IPS DF 6.9 (cell line): ENCODE results near the gene ICAM1.

Experiments
- DNase-seq: peaks from one replicate; pipeline ENCODE4 v3.0.0-alpha.2; 2013; ENCODE audit warnings: low read depth, low spot score
- H3K27ac ChIP-seq: one replicate; pipeline ENCODE4 v1.5.1; 2013; ENCODE audit warnings: low read length, control low read depth
- H3K27me3 ChIP-seq: 2 replicates; pipeline ENCODE4 v1.6.1; 2013; ENCODE audit warnings: mild to moderate bottlenecking, low read length; ENCODE audit not compliant: control insufficient read depth, insufficient read depth
- H3K36me3 ChIP-seq: 2 replicates; pipeline ENCODE4 v1.6.1; 2013; ENCODE audit warnings: low read length; ENCODE audit not compliant: control insufficient read depth, insufficient read depth
- H3K4me1 ChIP-seq: 2 replicates; pipeline ENCODE4 v1.6.1; 2013; ENCODE audit warnings: low read length; ENCODE audit not compliant: control insufficient read depth, insufficient read depth
- H3K4me3 ChIP-seq: 2 replicates; pipeline ENCODE4 v1.5.1; 2013; ENCODE audit warnings: mild to moderate bottlenecking, low read length
- H3K9me3 ChIP-seq: 2 replicates; pipeline ENCODE4 v1.6.1; 2013; ENCODE audit warnings: low read length, inconsistent platforms; ENCODE audit not compliant: control insufficient read depth, insufficient read depth
- WGBS: extraction: QIAGEN DNeasy Blood & Tissue Kit; methylation state at CpG from one replicate; pipeline ENCODE4 v1.1.7; 2013; ENCODE audit warnings: mixed read lengths, missing lambda C conversion rate; ENCODE audit not compliant: insufficient read length, insufficient coverage; 5-methylcytosine and 5-hydroxymethylcytosine counted together

Gene ICAM1

GRCh38 chr19:10286803-10287737 is 16.1 kb downstream of the ICAM1 start, which contains the start of gene ICAM4:
ICAM4 (plus strand) TSS chr19:10286955; CDS start chr19:10287013, 58 bp downstream.
- DNase-seq, result no peak
- no CpG with 5 or more reads among the region's 59 CpGs for WGBS
- H3K9me3 ChIP-seq, result no peaks in the 10 kb centered on the region
- peak within 1 kb of the TSS; percentile 42; the same call in 1 of the 2 replicates for H3K4me3 ChIP-seq
- H3K27ac ChIP-seq, result no peak within 1 kb of the TSS
- no peaks in the 10 kb centered on the region; the same call in 1 of the 2 replicates for H3K36me3 ChIP-seq
- H3K27me3 ChIP-seq, result peaks cover 30% of the 10 kb centered on the region
- peaks cover 6% of the 10 kb centered on the region for H3K4me1 ChIP-seq

DNA sequence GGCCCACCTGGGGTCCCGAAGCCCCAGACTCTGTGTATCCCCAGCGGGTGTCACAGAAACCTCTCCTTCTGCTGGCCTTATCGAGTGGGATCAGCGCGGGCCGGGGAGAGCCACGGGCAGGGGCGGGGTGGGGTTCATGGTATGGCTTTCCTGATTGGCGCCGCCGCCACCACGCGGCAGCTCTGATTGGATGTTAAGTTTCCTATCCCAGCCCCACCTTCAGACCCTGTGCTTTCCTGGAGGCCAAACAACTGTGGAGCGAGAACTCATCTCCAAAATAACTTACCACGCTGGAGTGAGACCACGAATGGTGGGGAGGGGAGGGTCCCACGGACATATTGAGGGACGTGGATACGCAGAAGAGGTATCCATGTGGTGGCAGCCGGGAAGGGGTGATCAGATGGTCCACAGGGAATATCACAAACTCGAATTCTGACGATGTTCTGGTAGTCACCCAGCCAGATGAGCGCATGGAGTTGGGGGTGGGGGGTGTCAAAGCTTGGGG is 17.8 kb downstream of the ICAM1 start:
- no peak overlapping the region for H3K27ac ChIP-seq
- H3K27me3 ChIP-seq, result peaks cover 44% of the 10 kb centered on the region
- H3K36me3 ChIP-seq, result no peaks in the 10 kb centered on the region; the same call in 1 of the 2 replicates
- H3K4me1 ChIP-seq, result peaks cover 4% of the 10 kb centered on the region
- no CpG with 5 or more reads among the region's 23 CpGs for WGBS
- DNase-seq, result no peak
- no peaks in the 10 kb centered on the region for H3K9me3 ChIP-seq
- peak overlapping the region; percentile 27; the same call in 1 of the 2 replicates for H3K4me3 ChIP-seq

DNA sequence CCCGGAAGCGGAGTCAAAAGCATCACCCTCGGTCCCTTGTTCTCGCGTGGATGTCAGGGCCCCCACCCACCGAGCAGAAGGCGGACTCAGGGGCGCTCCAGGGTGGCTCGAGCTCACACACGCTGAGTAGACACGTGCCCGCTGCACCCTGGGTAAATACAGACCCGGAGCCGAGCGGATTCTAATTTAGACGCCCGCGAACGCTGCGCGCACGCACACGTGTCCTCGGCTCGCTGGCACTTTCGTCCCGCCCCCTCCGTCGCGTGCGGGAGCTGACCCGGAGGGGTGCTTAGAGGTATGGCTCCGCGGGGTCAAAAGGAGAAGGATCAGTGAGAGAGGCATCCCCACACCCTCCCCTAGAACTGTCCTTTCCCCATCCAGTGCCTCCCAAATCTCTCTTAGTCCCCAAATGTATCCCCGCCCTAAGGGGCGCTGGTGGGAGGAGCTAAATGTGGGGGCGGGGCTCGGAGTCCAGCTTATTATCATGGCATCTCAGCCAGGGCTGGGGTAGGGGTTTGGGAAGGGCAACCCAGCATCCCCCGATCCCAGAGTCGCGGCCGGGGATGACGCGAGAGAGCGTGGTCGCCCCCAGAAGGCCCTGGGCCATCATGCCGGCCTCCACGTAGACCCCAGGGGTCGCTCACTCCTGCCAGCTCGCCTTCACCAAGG is 18.4 kb downstream of the ICAM1 start:
- Histone ChIP-seq H3K4me3 (peak overlapping the region; percentile 27; the same call in 1 of the 2 replicates), H3K27ac (no peak overlapping the region), H3K27me3 (peaks cover 50% of the 10 kb centered on the region), H3K36me3 (no peaks in the 10 kb centered on the region; the same call in 1 of the 2 replicates), H3K4me1 (peaks cover 4% of the 10 kb centered on the region), H3K9me3 (no peaks in the 10 kb centered on the region)
- DNase-seq, result no peak
- WGBS, result no CpG with 5 or more reads among the region's 50 CpGs

DNA sequence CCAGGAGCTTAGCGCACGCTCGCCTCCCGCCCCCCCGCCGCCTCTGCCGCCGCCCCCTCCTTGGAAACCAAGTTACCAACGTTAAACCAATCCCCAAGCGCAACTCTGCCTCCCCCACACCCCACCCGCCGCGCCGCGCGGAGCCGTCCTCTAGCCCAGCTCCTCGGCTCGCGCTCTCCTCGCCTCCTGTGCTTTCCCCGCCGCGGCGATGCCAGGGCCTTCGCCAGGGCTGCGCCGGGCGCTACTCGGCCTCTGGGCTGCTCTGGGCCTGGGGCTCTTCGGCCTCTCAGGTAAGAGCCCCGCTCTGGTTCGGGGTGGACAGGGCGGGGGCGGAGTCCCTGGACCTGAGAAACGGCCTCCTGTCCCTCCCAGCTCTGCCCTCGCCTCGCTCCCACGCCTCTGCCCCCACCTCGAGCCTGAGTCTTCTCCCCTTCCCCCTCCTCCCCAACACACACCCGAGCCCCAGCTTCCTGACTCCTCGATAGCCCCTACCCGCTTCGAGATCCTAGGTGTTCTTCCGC is 19.0 kb downstream of the ICAM1 start, which contains the start of gene ICAM5:
Gene ICAM5, plus strand, starts transcription at position 117 of the 521 bp plus-strand sequence. Its CDS starts 92 bp downstream, at position 209.
- Histone ChIP-seq H3K4me1 (peaks cover 4% of the 10 kb centered on the region), H3K4me3 (peak within 1 kb of the TSS; percentile 27; the same call in 1 of the 2 replicates), H3K36me3 (no peaks in the 10 kb centered on the region; the same call in 1 of the 2 replicates), H3K9me3 (no peaks in the 10 kb centered on the region), H3K27me3 (peaks cover 54% of the 10 kb centered on the region), H3K27ac (no peak within 1 kb of the TSS)
- WGBS, result no CpG with 5 or more reads among the region's 45 CpGs
- no peak for DNase-seq

DNA sequence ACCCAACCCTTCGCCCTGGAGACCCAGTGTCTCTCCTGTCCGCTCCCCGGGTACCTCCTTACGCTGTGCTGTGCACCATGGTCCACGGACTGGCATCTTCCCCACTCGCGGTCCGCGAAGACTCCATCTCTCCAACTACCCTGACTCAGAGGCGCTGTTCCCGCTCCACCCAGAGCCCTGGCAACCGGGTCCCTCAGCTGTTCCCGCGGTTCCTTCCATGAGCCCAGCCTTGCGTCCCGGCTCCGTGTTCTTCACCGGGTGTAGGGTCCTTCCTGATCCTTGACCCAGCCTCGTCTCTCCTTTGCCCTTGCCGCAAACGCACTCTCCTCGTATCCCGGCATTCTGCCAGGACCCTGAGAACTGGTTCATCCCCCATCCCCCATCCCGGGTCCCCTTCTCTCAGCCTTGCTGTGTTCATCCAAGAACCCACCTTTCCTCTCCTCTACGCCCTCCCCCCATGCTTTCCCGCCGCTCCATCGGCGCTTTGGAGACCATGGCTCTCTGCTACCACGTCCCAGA is 19.5 kb downstream of the ICAM1 start:
- peak overlapping the region; percentile 27; the same call in 1 of the 2 replicates for H3K4me3 ChIP-seq
- H3K27ac ChIP-seq, result no peak overlapping the region
- H3K9me3 ChIP-seq, result no peaks in the 10 kb centered on the region
- H3K27me3 ChIP-seq, result peaks cover 59% of the 10 kb centered on the region
- WGBS, result no CpG with 5 or more reads among the region's 30 CpGs
- no peak for DNase-seq
- no peaks in the 10 kb centered on the region; the same call in 1 of the 2 replicates for H3K36me3 ChIP-seq
- H3K4me1 ChIP-seq, result peaks cover 7% of the 10 kb centered on the region

- no peak overlapping the region for H3K27ac ChIP-seq
- no CpG with 5 or more reads among the region's 57 CpGs for WGBS
- peak overlapping the region; percentile 27 for H3K4me3 ChIP-seq
Measured at GRCh38 chr19:10290876-10291553, 20.1 kb downstream of the ICAM1 start.

DNA sequence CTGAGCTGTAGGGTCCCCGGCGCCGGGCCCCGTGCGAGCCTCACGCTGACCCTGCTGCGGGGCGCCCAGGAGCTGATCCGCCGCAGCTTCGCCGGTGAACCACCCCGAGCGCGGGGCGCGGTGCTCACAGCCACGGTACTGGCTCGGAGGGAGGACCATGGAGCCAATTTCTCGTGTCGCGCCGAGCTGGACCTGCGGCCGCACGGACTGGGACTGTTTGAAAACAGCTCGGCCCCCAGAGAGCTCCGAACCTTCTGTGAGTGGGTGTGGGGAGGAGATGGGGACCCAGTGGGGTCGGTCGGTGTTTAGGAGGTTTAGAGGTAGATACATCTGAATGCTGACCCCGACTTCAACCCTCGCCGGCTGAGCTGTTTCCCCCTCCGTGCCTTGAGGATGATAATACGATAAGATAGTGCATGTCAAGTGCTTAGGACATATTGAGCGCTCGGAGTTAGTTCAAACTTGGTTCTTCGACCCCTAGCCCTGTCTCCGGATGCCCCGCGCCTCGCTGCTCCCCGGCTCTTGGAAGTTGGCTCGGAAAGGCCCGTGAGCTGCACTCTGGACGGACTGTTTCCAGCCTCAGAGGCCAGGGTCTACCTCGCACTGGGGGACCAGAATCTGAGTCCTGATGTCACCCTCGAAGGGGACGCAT is 20.8 kb downstream of the ICAM1 start:
- Histone ChIP-seq H3K36me3 (no peaks in the 10 kb centered on the region; the same call in 1 of the 2 replicates), H3K27me3 (peaks cover 65% of the 10 kb centered on the region), H3K9me3 (no peaks in the 10 kb centered on the region), H3K27ac (no peak overlapping the region), H3K4me1 (peaks cover 7% of the 10 kb centered on the region), H3K4me3 (peak overlapping the region; percentile 27)
- DNase-seq, result no peak
- no CpG with 5 or more reads among the region's 49 CpGs for WGBS

More at GRCh38 chr19:10290876-10291553, 20.1 kb downstream of the ICAM1 start:
- Histone ChIP-seq H3K27me3 (peaks cover 65% of the 10 kb centered on the region), H3K36me3 (no peaks in the 10 kb centered on the region; the same call in 1 of the 2 replicates), H3K4me1 (peaks cover 7% of the 10 kb centered on the region), H3K9me3 (no peaks in the 10 kb centered on the region)
- no peak for DNase-seq

DNA sequence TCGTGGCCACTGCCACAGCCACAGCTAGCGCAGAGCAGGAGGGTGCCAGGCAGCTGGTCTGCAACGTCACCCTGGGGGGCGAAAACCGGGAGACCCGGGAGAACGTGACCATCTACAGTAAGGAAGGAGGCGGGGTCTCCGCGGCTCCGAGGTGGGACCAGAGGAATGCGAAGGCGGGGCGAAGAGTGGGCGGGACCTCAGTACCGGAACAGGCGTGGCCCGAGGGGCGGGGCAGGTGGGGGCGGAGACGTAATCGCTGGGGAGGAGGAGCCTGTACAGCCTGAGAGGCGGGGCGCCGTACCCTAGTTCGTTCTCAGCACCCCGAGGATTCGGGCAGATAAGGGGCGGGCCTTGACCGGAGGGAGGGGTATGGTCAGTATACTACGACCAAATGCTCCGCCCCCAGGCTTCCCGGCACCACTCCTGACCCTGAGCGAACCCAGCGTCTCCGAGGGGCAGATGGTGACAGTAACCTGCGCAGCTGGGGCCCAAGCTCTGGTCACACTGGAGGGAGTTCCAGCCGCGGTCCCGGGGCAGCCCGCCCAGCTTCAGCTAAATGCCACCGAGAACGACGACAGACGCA is 21.4 kb downstream of the ICAM1 start:
- WGBS, result no CpG with 5 or more reads among the region's 45 CpGs
- peak overlapping the region; percentile 27; the same call in 1 of the 2 replicates for H3K4me3 ChIP-seq

More for the DNA sequence above, 21.4 kb downstream of the ICAM1 start:
- no peak for DNase-seq
- Histone ChIP-seq H3K27me3 (peaks cover 65% of the 10 kb centered on the region), H3K36me3 (no peaks in the 10 kb centered on the region; the same call in 1 of the 2 replicates), H3K27ac (no peak overlapping the region), H3K9me3 (no peaks in the 10 kb centered on the region), H3K4me1 (peaks cover 6% of the 10 kb centered on the region)
